Measurements from ENCODE around the gene LDLRAD4. TPM values are rescaled to one million over a fixed set of nuclear protein-coding genes. Genes with fewer than 3 reads are reported as not detected.

The LDLRAD4 gene
- total RNA-seq, 1 experiment from 2014 or later: 3.6 TPM

GRCh38 chr18:13256444-13257305 lies 38.1 kb downstream of the LDLRAD4 start:
- Histone ChIP-seq H3K27me3 (replicated peaks; ENCODE audit: insufficient read depth, low read depth, low read length, poor library complexity) (peaks cover 59% of the 10 kb centered on the region), H3K4me1 (ENCODE audit: insufficient read depth, low read length, poor library complexity, severe bottlenecking) (peaks cover 22% of the 10 kb centered on the region), H3K36me3 (ENCODE audit: insufficient read depth, low read length, poor library complexity, severe bottlenecking) (no peaks in the 10 kb centered on the region), H3K4me3 (ENCODE audit: low read depth, low read length, poor library complexity, severe bottlenecking) (no peak overlapping the region), H3K9me3 (ENCODE audit: low read depth, low read length, poor library complexity, severe bottlenecking) (no peaks in the 10 kb centered on the region), H3K27ac (ENCODE audit: low read depth, low read length, poor library complexity, severe bottlenecking) (no peak overlapping the region)
- intact Hi-C loops (cut with micrococcal nuclease; ENCODE audit: unreplicated experiment): no loop called here
- BruUV-seq (replicated peaks): no TSS peak
- ChIA-PET CTCF (interaction anchor here (0.8 kb wide), 1 partner anchor 274 kb away, joined by 3 read pairs; no protein-coding TSS in a partner anchor), POLR2A (ENCODE audit: low non-redundant PET) (no interaction called here)
- peak; percentile 82 for DNase-seq (ENCODE audit: low spot score)
- no peak for TF ChIP-seq EZH2 (IDR thresholded peaks at IDR 0.05; ENCODE audit: borderline replicate concordance, low read depth, low read length, poor library complexity, severe bottlenecking)
- no peak for TF ChIP-seq CTCF (conservative IDR thresholded peaks at IDR 0.05; ENCODE audit: low read depth, low read length)

GRCh38 chr18:13257361-13257980 lies 38.9 kb downstream of the LDLRAD4 start:
- TF ChIP-seq CTCF (conservative IDR thresholded peaks at IDR 0.05; ENCODE audit: low read depth, low read length): no peak
- no peak for TF ChIP-seq EZH2 (IDR thresholded peaks at IDR 0.05; ENCODE audit: borderline replicate concordance, low read depth, low read length, poor library complexity, severe bottlenecking)
- Histone ChIP-seq H3K9me3 (ENCODE audit: low read depth, low read length, poor library complexity, severe bottlenecking) (no peaks in the 10 kb centered on the region), H3K4me3 (ENCODE audit: low read depth, low read length, poor library complexity, severe bottlenecking) (no peak overlapping the region), H3K27ac (ENCODE audit: low read depth, low read length, poor library complexity, severe bottlenecking) (no peak overlapping the region), H3K4me1 (ENCODE audit: insufficient read depth, low read length, poor library complexity, severe bottlenecking) (peaks cover 22% of the 10 kb centered on the region), H3K36me3 (ENCODE audit: insufficient read depth, low read length, poor library complexity, severe bottlenecking) (no peaks in the 10 kb centered on the region), H3K27me3 (replicated peaks; ENCODE audit: insufficient read depth, low read depth, low read length, poor library complexity) (peaks cover 56% of the 10 kb centered on the region)
- no peak for DNase-seq (ENCODE audit: low spot score)
- CTCF ChIA-PET: interaction anchor here (0.8 kb wide), 1 partner anchor 273 kb away, joined by 3 read pairs; no protein-coding TSS in a partner anchor
- POLR2A ChIA-PET (ENCODE audit: low non-redundant PET): no interaction called here
- intact Hi-C loops (cut with micrococcal nuclease; ENCODE audit: unreplicated experiment): no loop called here
- no TSS peak for BruUV-seq (replicated peaks)

- intact Hi-C loops (cut with micrococcal nuclease; ENCODE audit: unreplicated experiment): no loop called here
- Histone ChIP-seq H3K9me3 (ENCODE audit: low read depth, low read length, poor library complexity, severe bottlenecking) (no peaks in the 10 kb centered on the region), H3K27ac (ENCODE audit: low read depth, low read length, poor library complexity, severe bottlenecking) (no peak overlapping the region), H3K4me1 (ENCODE audit: insufficient read depth, low read length, poor library complexity, severe bottlenecking) (peaks cover 22% of the 10 kb centered on the region), H3K27me3 (replicated peaks; ENCODE audit: insufficient read depth, low read depth, low read length, poor library complexity) (peaks cover 43% of the 10 kb centered on the region), H3K36me3 (ENCODE audit: insufficient read depth, low read length, poor library complexity, severe bottlenecking) (no peaks in the 10 kb centered on the region), H3K4me3 (ENCODE audit: low read depth, low read length, poor library complexity, severe bottlenecking) (no peak overlapping the region)
- no peak for TF ChIP-seq EZH2 (IDR thresholded peaks at IDR 0.05; ENCODE audit: borderline replicate concordance, low read depth, low read length, poor library complexity, severe bottlenecking)
- TF ChIP-seq CTCF (conservative IDR thresholded peaks at IDR 0.05; ENCODE audit: low read depth, low read length): no peak
- ChIA-PET POLR2A (ENCODE audit: low non-redundant PET) (no interaction called here), CTCF (no interaction called here)
- BruUV-seq (replicated peaks): no TSS peak
- no peak for DNase-seq (ENCODE audit: low spot score)
Observed at GRCh38 chr18:13258921-13259320, 40.4 kb downstream of the LDLRAD4 start.

All from A673 (cell line).